WTC11 (cell line): ENCODE results near the gene RHBDD2. TPM values are rescaled to one million over a fixed set of nuclear protein-coding genes. Genes with fewer than 3 reads are reported as not detected.
A peak's percentile ranks its signal among the peaks of the same experiment; 100 is the strongest.
"Not testable (repeated sequence)": the region's sequence is repeated elsewhere in the genome, so short reads cannot be mapped to it uniquely, and the experiment has no call there.

Source experiments
- ATAC-seq: fragments of 200-7000 bp; cut with Tn5 transposase; 2 replicates; pipeline ENCODE4 v1.10.0; 2021; ENCODE audit warnings: mild to moderate bottlenecking, moderate library complexity
- CTCF ChIA-PET: fragments of 300-600 bp; sonication (Branson Sonifier 250); formaldehyde crosslinking; loops from one replicate; lab custom pipeline; 2021; ENCODE audit warnings: antibody characterized with exemption; lab: Charles Lee
- POLR2A ChIA-PET: fragments of 350-600 bp; sonication (Branson Sonifier 250); formaldehyde crosslinking; loops from one replicate; lab custom pipeline; 2021; ENCODE audit warnings: antibody characterized with exemption; lab: Charles Lee
- DNase-seq: peaks from one replicate; pipeline ENCODE4 v3.0.0; 2021; ENCODE audit warnings: low spot score
- H3K27ac Mint-ChIP-seq: 2 replicates; pipeline ENCODE4 v1.8.0; 2021; ENCODE audit warnings: mixed read lengths
- H3K27me3 Mint-ChIP-seq: 2 replicates; pipeline ENCODE4 v1.8.0; 2021; ENCODE audit warnings: low read depth, mild to moderate bottlenecking, moderate library complexity, mixed read lengths
- H3K36me3 Mint-ChIP-seq: 2 replicates; pipeline ENCODE4 v1.8.0; 2021; ENCODE audit warnings: mixed read lengths
- H3K4me1 Mint-ChIP-seq: 2 replicates; pipeline ENCODE4 v1.8.0; 2022; ENCODE audit warnings: mixed read lengths
- H3K4me3 Mint-ChIP-seq: 2 replicates; pipeline ENCODE4 v1.8.0; 2021; ENCODE audit warnings: mild to moderate bottlenecking, moderate library complexity, mixed read lengths
- H3K9me3 Mint-ChIP-seq: 2 replicates; pipeline ENCODE4 v1.8.0; 2021; ENCODE audit warnings: mixed read lengths
- FOXP1 ChIP-seq: sonication (generic); formaldehyde crosslinking; IDR thresholded peaks from 2 replicates; pipeline ENCODE4 v1.8.0; 2022; ENCODE audit warnings: missing genetic modification reagents, mild to moderate bottlenecking, moderate library complexity, borderline replicate concordance
- KAT7 ChIP-seq: sonication (generic); formaldehyde crosslinking; IDR thresholded peaks from 2 replicates; pipeline ENCODE4 v1.8.1; 2023; ENCODE audit warnings: missing genetic modification reagents, mild to moderate bottlenecking, borderline replicate concordance
- MYBL2 ChIP-seq: sonication (generic); formaldehyde crosslinking; IDR thresholded peaks from 2 replicates; pipeline ENCODE4 v1.8.1; 2023; ENCODE audit warnings: mild to moderate bottlenecking, moderate library complexity, missing genetic modification reagents
- RELA ChIP-seq: sonication (generic); formaldehyde crosslinking; IDR thresholded peaks from 2 replicates; pipeline ENCODE4 v1.8.1; 2022; ENCODE audit warnings: missing genetic modification reagents, mild to moderate bottlenecking, borderline replicate concordance
- USF1 ChIP-seq: sonication (generic); formaldehyde crosslinking; IDR thresholded peaks from 2 replicates; pipeline ENCODE4 v1.8.0; 2022; ENCODE audit warnings: mild to moderate bottlenecking, missing genetic modification reagents
- ZNF121 ChIP-seq: sonication (generic); formaldehyde crosslinking; IDR thresholded peaks from 2 replicates; pipeline ENCODE4 v1.8.0; 2023; ENCODE audit warnings: missing genetic modification reagents
- ZNF263 ChIP-seq: sonication (generic); formaldehyde crosslinking; IDR thresholded peaks from 2 replicates; pipeline ENCODE4 v1.8.1; 2022; ENCODE audit warnings: low read depth, mild to moderate bottlenecking, moderate library complexity, missing genetic modification reagents
- total RNA-seq: library from RNA; stranded (reverse); gene quantifications from 3 replicates; pipeline ENCODE4 v1.2.3, GENCODE V29; 2021
- TF ChIP-seq, protein P1 (sequence below): sonication (generic); formaldehyde crosslinking; IDR thresholded peaks from 2 replicates; pipeline ENCODE4 v1.8.0; 2022; ENCODE audit warnings: mild to moderate bottlenecking, missing genetic modification reagents
- TF ChIP-seq, protein P2 (sequence below): sonication (generic); formaldehyde crosslinking; IDR thresholded peaks from 2 replicates; pipeline ENCODE4 v1.8.1; 2023; ENCODE audit warnings: mild to moderate bottlenecking, missing genetic modification reagents
- TF ChIP-seq, protein P3 (sequence below): sonication (generic); formaldehyde crosslinking; IDR thresholded peaks from 2 replicates; pipeline ENCODE4 v1.8.1; 2022; ENCODE audit warnings: low read depth, missing genetic modification reagents, borderline replicate concordance

The RHBDD2 gene
- total RNA-seq, 1 experiment from 2014 or later, result 34.3 TPM

DNA sequence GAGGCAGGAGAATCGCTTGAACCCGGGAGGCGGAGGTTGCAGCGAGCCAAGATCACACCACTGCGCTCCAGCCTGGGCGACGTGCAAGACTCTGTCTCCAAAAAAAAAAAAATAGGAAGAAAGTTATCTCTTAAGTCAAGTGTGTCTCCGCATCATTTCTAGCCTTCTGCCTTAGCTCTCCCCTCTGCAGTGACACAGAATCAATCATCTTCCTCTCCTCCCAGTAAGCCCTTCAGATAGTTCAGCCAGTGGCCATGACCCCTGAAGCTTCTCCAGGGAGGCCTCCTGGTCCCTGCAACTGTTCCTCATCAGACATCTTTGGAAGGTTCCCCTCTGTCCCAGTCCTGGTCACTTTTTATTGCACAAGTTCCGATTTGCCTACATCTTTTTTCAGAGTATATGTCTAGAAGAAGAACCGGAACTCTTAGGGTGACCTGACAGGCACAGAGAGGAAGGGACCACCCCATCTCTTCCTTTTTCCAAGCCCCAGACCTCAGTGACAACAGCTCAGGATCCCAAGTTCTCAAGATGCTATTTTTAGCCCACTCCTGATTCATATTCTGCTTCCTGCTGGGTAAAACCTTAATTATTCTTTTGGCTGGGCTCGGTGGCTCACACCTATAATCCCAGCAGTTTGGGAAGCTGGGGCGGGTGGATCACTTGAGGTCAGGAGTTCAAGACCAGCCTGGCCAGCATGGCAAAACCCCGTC lies 6.6 kb upstream of the RHBDD2 start (continued):
- TF ChIP-seq USF1, result no peak
- no peak for TF ChIP-seq MYBL2 (CRISPR knock-in tag)
- TF ChIP-seq, all 79 proteins: peak for 0

GRCh38 chr7:75874180-75874579 lies 4.7 kb upstream of the RHBDD2 start:
- DNase-seq, H3K9me3 Mint-ChIP-seq, H3K4me3 Mint-ChIP-seq, H3K27me3 Mint-ChIP-seq, H3K36me3 Mint-ChIP-seq, ATAC-seq: not testable (repeated sequence)
- CTCF ChIA-PET, result interaction anchor here (0.9 kb wide), 1 partner anchor 146 kb away, joined by 3 read pairs; no protein-coding TSS in a partner anchor
- POLR2A ChIA-PET, result interaction anchor here (0.7 kb wide), 1 partner anchor 310 kb away, joined by 3 read pairs; no protein-coding TSS in a partner anchor
- H3K4me1 Mint-ChIP-seq, result peaks cover 14% of the 10 kb centered on the region
- peak; percentile 38; the same call in 1 of the 2 replicates for TF ChIP-seq ZNF121 (CRISPR knock-in tag)
- TF ChIP-seq, all 79 proteins: peak for 1; not testable (repeated sequence) for 78
- H3K27ac Mint-ChIP-seq, result not testable (repeated sequence)

GRCh38 chr7:75875113-75876080 lies 3.4 kb upstream of the RHBDD2 start:
- ATAC-seq, result no peak
- H3K36me3 Mint-ChIP-seq, result 0 out of 2 replicates have a peak, but pooled peaks cover 3% of the 10 kb centered on the region
- ChIA-PET CTCF (interaction anchor here (0.7 to 1.8 kb wide), 3 partner anchors 9 to 161 kb away, joined by 3 to 9 read pairs (median 3); no protein-coding TSS in a partner anchor), POLR2A (no interaction called here)
- no peak for DNase-seq
- no peak overlapping the region for H3K4me3 Mint-ChIP-seq
- TF ChIP-seq ZNF121 (CRISPR knock-in tag), result peak; percentile 88; the same call in 1 of the 2 replicates
- TF ChIP-seq, protein P1, sequence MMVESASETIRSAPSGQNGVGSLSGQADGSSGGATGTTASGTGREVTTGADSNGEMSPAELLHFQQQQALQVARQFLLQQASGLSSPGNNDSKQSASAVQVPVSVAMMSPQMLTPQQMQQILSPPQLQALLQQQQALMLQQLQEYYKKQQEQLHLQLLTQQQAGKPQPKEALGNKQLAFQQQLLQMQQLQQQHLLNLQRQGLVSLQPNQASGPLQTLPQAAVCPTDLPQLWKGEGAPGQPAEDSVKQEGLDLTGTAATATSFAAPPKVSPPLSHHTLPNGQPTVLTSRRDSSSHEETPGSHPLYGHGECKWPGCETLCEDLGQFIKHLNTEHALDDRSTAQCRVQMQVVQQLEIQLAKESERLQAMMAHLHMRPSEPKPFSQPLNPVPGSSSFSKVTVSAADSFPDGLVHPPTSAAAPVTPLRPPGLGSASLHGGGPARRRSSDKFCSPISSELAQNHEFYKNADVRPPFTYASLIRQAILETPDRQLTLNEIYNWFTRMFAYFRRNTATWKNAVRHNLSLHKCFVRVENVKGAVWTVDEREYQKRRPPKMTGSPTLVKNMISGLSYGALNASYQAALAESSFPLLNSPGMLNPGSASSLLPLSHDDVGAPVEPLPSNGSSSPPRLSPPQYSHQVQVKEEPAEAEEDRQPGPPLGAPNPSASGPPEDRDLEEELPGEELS (CRISPR knock-in tag), result no peak
- peaks cover 23% of the 10 kb centered on the region for H3K4me1 Mint-ChIP-seq
- H3K9me3 Mint-ChIP-seq, result no peaks in the 10 kb centered on the region
- H3K27me3 Mint-ChIP-seq, result peaks cover 3% of the 10 kb centered on the region; the same call in 1 of the 2 replicates
- peak overlapping the region; percentile 32; the same call in 1 of the 2 replicates for H3K27ac Mint-ChIP-seq

- peaks cover 28% of the 10 kb centered on the region for H3K4me1 Mint-ChIP-seq
- DNase-seq (no peak), ATAC-seq (no peak)
- peak overlapping the region; percentile 32; the same call in 1 of the 2 replicates for H3K27ac Mint-ChIP-seq
- no peaks in the 10 kb centered on the region for H3K9me3 Mint-ChIP-seq
- CTCF ChIA-PET, result interaction anchor here (1.8 kb wide), 1 partner anchor 144 kb away, joined by 9 read pairs; no protein-coding TSS in a partner anchor
- H3K36me3 Mint-ChIP-seq, result 0 out of 2 replicates have a peak, but pooled peaks cover 11% of the 10 kb centered on the region
- H3K27me3 Mint-ChIP-seq, result peaks cover 3% of the 10 kb centered on the region; the same call in 1 of the 2 replicates
- TF ChIP-seq ZNF121 (CRISPR knock-in tag), result peak; percentile 95
- TF ChIP-seq KAT7 (CRISPR knock-in tag), result no peak
- TF ChIP-seq ZNF263 (CRISPR knock-in tag), result no peak
- TF ChIP-seq, protein P2, sequence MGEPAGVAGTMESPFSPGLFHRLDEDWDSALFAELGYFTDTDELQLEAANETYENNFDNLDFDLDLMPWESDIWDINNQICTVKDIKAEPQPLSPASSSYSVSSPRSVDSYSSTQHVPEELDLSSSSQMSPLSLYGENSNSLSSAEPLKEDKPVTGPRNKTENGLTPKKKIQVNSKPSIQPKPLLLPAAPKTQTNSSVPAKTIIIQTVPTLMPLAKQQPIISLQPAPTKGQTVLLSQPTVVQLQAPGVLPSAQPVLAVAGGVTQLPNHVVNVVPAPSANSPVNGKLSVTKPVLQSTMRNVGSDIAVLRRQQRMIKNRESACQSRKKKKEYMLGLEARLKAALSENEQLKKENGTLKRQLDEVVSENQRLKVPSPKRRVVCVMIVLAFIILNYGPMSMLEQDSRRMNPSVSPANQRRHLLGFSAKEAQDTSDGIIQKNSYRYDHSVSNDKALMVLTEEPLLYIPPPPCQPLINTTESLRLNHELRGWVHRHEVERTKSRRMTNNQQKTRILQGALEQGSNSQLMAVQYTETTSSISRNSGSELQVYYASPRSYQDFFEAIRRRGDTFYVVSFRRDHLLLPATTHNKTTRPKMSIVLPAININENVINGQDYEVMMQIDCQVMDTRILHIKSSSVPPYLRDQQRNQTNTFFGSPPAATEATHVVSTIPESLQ (CRISPR knock-in tag), result no peak
- TF ChIP-seq FOXP1 (CRISPR knock-in tag), result no peak
- no peak for TF ChIP-seq RELA
- TF ChIP-seq, protein P3, sequence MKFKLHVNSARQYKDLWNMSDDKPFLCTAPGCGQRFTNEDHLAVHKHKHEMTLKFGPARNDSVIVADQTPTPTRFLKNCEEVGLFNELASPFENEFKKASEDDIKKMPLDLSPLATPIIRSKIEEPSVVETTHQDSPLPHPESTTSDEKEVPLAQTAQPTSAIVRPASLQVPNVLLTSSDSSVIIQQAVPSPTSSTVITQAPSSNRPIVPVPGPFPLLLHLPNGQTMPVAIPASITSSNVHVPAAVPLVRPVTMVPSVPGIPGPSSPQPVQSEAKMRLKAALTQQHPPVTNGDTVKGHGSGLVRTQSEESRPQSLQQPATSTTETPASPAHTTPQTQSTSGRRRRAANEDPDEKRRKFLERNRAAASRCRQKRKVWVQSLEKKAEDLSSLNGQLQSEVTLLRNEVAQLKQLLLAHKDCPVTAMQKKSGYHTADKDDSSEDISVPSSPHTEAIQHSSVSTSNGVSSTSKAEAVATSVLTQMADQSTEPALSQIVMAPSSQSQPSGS, result no peak
- H3K4me3 Mint-ChIP-seq, result no peak overlapping the region
- POLR2A ChIA-PET, result no interaction called here
Observed at GRCh38 chr7:75876126-75876881, 2.5 kb upstream of the RHBDD2 start.
